IMR-90 (cell line): ENCODE data around the gene PTGDS. TPM values are rescaled to one million over a fixed set of nuclear protein-coding genes. Genes with fewer than 3 reads are reported as not detected.

Source experiments
- ATAC-seq: fragments of 200-7000 bp; cut with Tn5 transposase; 2 replicates; pipeline ENCODE4 v1.9.1; 2020; ENCODE audit warnings: low read depth, mild to moderate bottlenecking, moderate library complexity
- BruUV-seq: library from RNA; stranded (reverse); fragments of 400-500 nt; replicated peaks from 2 replicates; lab custom pipeline; 2021; lab: Mats Ljungman, UMichigan
- CTCF ChIA-PET: fragments of 300-600 bp; formaldehyde crosslinking; extraction: SDS; loops from one replicate; lab custom pipeline; 2021; ENCODE audit warnings: antibody characterized with exemption; lab: Yijun Ruan, JAX
- POLR2A ChIA-PET: fragments of 300-600 bp; sonication (Branson Sonifier 250); formaldehyde crosslinking; loops from one replicate; lab custom pipeline; 2022; ENCODE audit warnings: antibody characterized with exemption; ENCODE audit not compliant: unreplicated experiment; lab: Charles Lee
- DNase-seq: peaks from one replicate; pipeline ENCODE4 v3.0.0; 2013
- H2AFZ ChIP-seq: replicated peaks from 2 replicates; pipeline ENCODE3; 2013; ENCODE audit warnings: low read length, mild to moderate bottlenecking; ENCODE audit not compliant: poor library complexity
- H2AK5ac ChIP-seq: 2 replicates; pipeline ENCODE4 v1.6.1; 2013; ENCODE audit warnings: low read depth, low read length, inconsistent platforms
- H2AK9ac ChIP-seq: replicated peaks from 2 replicates; pipeline ENCODE3; 2013; ENCODE audit warnings: mild to moderate bottlenecking, low read depth, low read length, moderate library complexity; ENCODE audit not compliant: poor library complexity
- H2BK120ac ChIP-seq: 2 replicates; pipeline ENCODE4 v1.6.1; 2013; ENCODE audit warnings: low read depth, low read length, inconsistent platforms
- H2BK15ac ChIP-seq: 3 replicates; pipeline ENCODE4 v1.6.1; 2013; ENCODE audit warnings: low read depth, low read length, inconsistent platforms
- H2BK20ac ChIP-seq: 2 replicates; pipeline ENCODE4 v1.6.1; 2013; ENCODE audit warnings: low read depth, mild to moderate bottlenecking, inconsistent platforms, low read length, moderate library complexity
- H2BK5ac ChIP-seq: 2 replicates; pipeline ENCODE4 v1.6.1; 2013; ENCODE audit warnings: mild to moderate bottlenecking, low read depth, low read length, inconsistent platforms; ENCODE audit not compliant: poor library complexity, severe bottlenecking
- H3K14ac ChIP-seq: replicated peaks from 2 replicates; pipeline ENCODE4 v1.6.1; 2013; ENCODE audit warnings: low read depth, low read length, inconsistent platforms
- H3K18ac ChIP-seq: 2 replicates; pipeline ENCODE4 v1.6.1; 2013; ENCODE audit warnings: low read depth, low read length, control low read depth
- H3K23ac ChIP-seq: 2 replicates; pipeline ENCODE4 v1.6.1; 2013; ENCODE audit warnings: low read depth, low read length, inconsistent platforms
- H3K27ac ChIP-seq: 2 replicates; pipeline ENCODE4 v1.5.1; 2013; ENCODE audit warnings: mild to moderate bottlenecking, control low read depth, low read length; ENCODE audit not compliant: insufficient read depth
- H3K27me3 ChIP-seq: 2 replicates; pipeline ENCODE4 v1.6.1; 2013; ENCODE audit warnings: low read length; ENCODE audit not compliant: control insufficient read depth, insufficient read depth
- H3K36me3 ChIP-seq: 2 replicates; pipeline ENCODE4 v1.6.1; 2013; ENCODE audit warnings: low read length, mixed read lengths; ENCODE audit not compliant: control insufficient read depth, insufficient read depth
- H3K4ac ChIP-seq: 2 replicates; pipeline ENCODE4 v1.6.1; 2013; ENCODE audit warnings: low read depth, low read length, inconsistent platforms
- H3K4me1 ChIP-seq: 2 replicates; pipeline ENCODE4 v1.6.1; 2013; ENCODE audit warnings: low read length, mixed read lengths; ENCODE audit not compliant: control insufficient read depth, insufficient read depth
- H3K4me2 ChIP-seq: 2 replicates; pipeline ENCODE4 v1.6.1; 2013; ENCODE audit warnings: low read depth, mild to moderate bottlenecking, control low read depth, low read length, moderate library complexity
- H3K4me3 ChIP-seq: 2 replicates; pipeline ENCODE4 v1.5.1; 2013; ENCODE audit warnings: low read depth, mild to moderate bottlenecking, control low read depth, low read length, moderate library complexity; ENCODE audit not compliant: insufficient read depth
- H3K56ac ChIP-seq: 2 replicates; pipeline ENCODE4 v1.6.1; 2013; ENCODE audit warnings: low read length, inconsistent platforms; ENCODE audit not compliant: insufficient read depth; ENCODE audit errors: extremely low read depth
- H3K79me1 ChIP-seq, 2 experiments: 2 replicates each; pipeline ENCODE4 v1.6.1; 2013; ENCODE audit warnings: low read length in 2 of 2, inconsistent platforms in 1 of 2, low read depth in 1 of 2
- H3K9ac ChIP-seq: 2 replicates; pipeline ENCODE4 v1.6.1; 2013; ENCODE audit warnings: low read depth, low read length, control low read depth
- H3K9me1 ChIP-seq: 2 replicates; pipeline ENCODE4 v1.6.1; 2013; ENCODE audit warnings: low read length, inconsistent platforms; ENCODE audit not compliant: insufficient read depth
- H3K9me3 ChIP-seq: 2 replicates; pipeline ENCODE4 v1.6.1; 2013; ENCODE audit warnings: low read length; ENCODE audit not compliant: control insufficient read depth, insufficient read depth
- H4K20me1 ChIP-seq: 2 replicates; pipeline ENCODE4 v1.6.1; 2013; ENCODE audit warnings: low read length, inconsistent platforms; ENCODE audit not compliant: insufficient read depth
- H4K5ac ChIP-seq: 2 replicates; pipeline ENCODE4 v1.6.1; 2013; ENCODE audit warnings: mild to moderate bottlenecking, low read depth, low read length, control low read depth
- H4K8ac ChIP-seq, 2 experiments: 2 replicates each; pipeline ENCODE4 v1.6.1; 2013; ENCODE audit warnings: low read depth in 2 of 2, low read length in 2 of 2, control low read depth in 1 of 2, inconsistent platforms in 1 of 2
- H4K91ac ChIP-seq: 2 replicates; pipeline ENCODE4 v1.6.1; 2013; ENCODE audit warnings: low read depth, low read length, inconsistent platforms; ENCODE audit not compliant: insufficient read depth
- BHLHE40 ChIP-seq: fragments of 150-350 bp; IDR thresholded peaks from 2 replicates; pipeline ENCODE4 v1.6.1; 2016; ENCODE audit warnings: mild to moderate bottlenecking, low read depth, low read length
- CEBPB ChIP-seq: IDR thresholded peaks from 2 replicates; pipeline ENCODE4 v1.6.1; 2012; ENCODE audit warnings: low read depth, low read length, improper control_type of control experiment
- CHD1 ChIP-seq: IDR thresholded peaks from 2 replicates; pipeline ENCODE4 v1.6.1; 2012; ENCODE audit warnings: low read depth, low read length, improper control_type of control experiment
- FOS ChIP-seq: fragments of 150-350 bp; IDR thresholded peaks from 2 replicates; pipeline ENCODE4 v1.6.1; 2016; ENCODE audit warnings: low read depth, low read length
- MAFK ChIP-seq: IDR thresholded peaks from 2 replicates; pipeline ENCODE4 v1.6.1; 2012; ENCODE audit warnings: low read depth, low read length, improper control_type of control experiment
- MAZ ChIP-seq: IDR thresholded peaks from 2 replicates; pipeline ENCODE4 v1.6.1; 2012; ENCODE audit warnings: low read depth, mild to moderate bottlenecking, low read length, improper control_type of control experiment, moderate library complexity, borderline replicate concordance
- NFE2L2 ChIP-seq: fragments of 150-350 bp; IDR thresholded peaks from 2 replicates; pipeline ENCODE4 v1.6.1; 2016; ENCODE audit warnings: low read depth, mild to moderate bottlenecking, low read length
- POLR2A ChIP-seq: IDR thresholded peaks from 2 replicates; pipeline ENCODE4 v1.6.1; 2012; ENCODE audit warnings: mild to moderate bottlenecking, low read depth, low read length
- RCOR1 ChIP-seq: IDR thresholded peaks from 2 replicates; pipeline ENCODE4 v1.6.1; 2012; ENCODE audit warnings: mild to moderate bottlenecking, low read length, improper control_type of control experiment; ENCODE audit not compliant: insufficient replicate concordance
- SMC3 ChIP-seq: fragments of 150-350 bp; IDR thresholded peaks from 2 replicates; pipeline ENCODE4 v1.6.1; 2016; ENCODE audit warnings: low read depth, mild to moderate bottlenecking, antibody characterized with exemption, low read length, moderate library complexity
- WGBS, 2 experiments: methylation state at CpG; one replicate each; pipeline versions ENCODE4 v1.1.5 to v1.1.7; 2013; ENCODE audit warnings: missing lambda C conversion rate in 2 of 2; ENCODE audit not compliant: insufficient read length in 1 of 2; ENCODE audit errors: extremely low coverage in 2 of 2; 5-methylcytosine and 5-hydroxymethylcytosine counted together
- dilution Hi-C: fragments of 300-500 bp; cut with HindIII; formaldehyde crosslinking; loops from one replicate; pipeline ENCODE4 v1.14.3; 2018; ENCODE audit warnings: low sequenced_read_pairs; ENCODE audit not compliant: unreplicated experiment
- in situ Hi-C: fragments of 300-500 bp; cut with MboI; formaldehyde crosslinking; loops from 3 replicates; pipeline ENCODE4 v1.14.3; 2019; ENCODE audit warnings: low sequenced_read_pairs, inconsistent platforms, mixed read lengths
- intact Hi-C: fragments of 100-400 bp; cut with micrococcal nuclease; formaldehyde crosslinking; loops from 2 replicates; pipeline ENCODE4 v1.10.0; 2022
- polyA plus RNA-seq, 3 experiments: library from polyadenylated mRNA; depleted of rRNA; stranded (reverse); fragments of >200 nt; gene quantifications; 2 replicates each; pipeline ENCODE4 v1.2.3, GENCODE V29; 2012; ENCODE audit warnings: low replicate concordance in 1 of 3
- total RNA-seq: library from RNA; depleted of rRNA; stranded (reverse); fragments of >200 nt; gene quantifications from 2 replicates; pipeline ENCODE4 v1.2.3, GENCODE V29; 2012

Gene PTGDS
- total and polyA plus RNA-seq, 2 of the 4 experiments (the other 2 are of a cell fraction) = 1.2 TPM; not detected in 1

- intact Hi-C loops = no loop called here
- in situ Hi-C loops = no loop called here
Observed at GRCh38 chr9:136947028-136947891, 30.0 kb upstream of the PTGDS start.

More at GRCh38 chr9:136947028-136947891, 30.0 kb upstream of the PTGDS start:
- DNase-seq (no peak), ATAC-seq (no peak)
- no peaks in the 10 kb centered on the region for H3K27me3 ChIP-seq
- peak overlapping the region; percentile 76 for H2AFZ ChIP-seq
- no peak overlapping the region for H4K8ac ChIP-seq
- no peak overlapping the region for H3K18ac ChIP-seq
- H2AK9ac ChIP-seq = peak overlapping the region; percentile 42
- H2AK5ac ChIP-seq = no peak overlapping the region
- H3K9ac ChIP-seq = no peak overlapping the region
- H3K9me3 ChIP-seq = no peaks in the 10 kb centered on the region
- dilution Hi-C loops = no loop called here
- H3K4me1 ChIP-seq = peaks cover 4% of the 10 kb centered on the region
- peaks cover 4% of the 10 kb centered on the region for H3K9me1 ChIP-seq
- H2BK15ac ChIP-seq = no peak overlapping the region
- no peak overlapping the region for H2BK20ac ChIP-seq
- no peak overlapping the region for H3K4me3 ChIP-seq
- no peak overlapping the region for H4K5ac ChIP-seq
- H3K23ac ChIP-seq = no peak overlapping the region
- BruUV-seq = no TSS peak
- H3K56ac ChIP-seq = no peak overlapping the region
- H3K4ac ChIP-seq = no peak overlapping the region
- POLR2A ChIA-PET = no interaction called here
- peaks cover 14% of the 10 kb centered on the region for H4K20me1 ChIP-seq
- no peak overlapping the region for H2BK5ac ChIP-seq
- H3K79me1 ChIP-seq = peaks cover 0 to 20% of the 10 kb centered on the region in 2 experiments; a peak in 3 of 4 replicates
- H3K4me2 ChIP-seq = no peak overlapping the region
- no peak overlapping the region for H2BK120ac ChIP-seq
- CTCF ChIA-PET = interaction anchor here (0.6 to 2.0 kb wide), 8 partner anchors 9 to 88 kb away, joined by 3 to 27 read pairs (median 4); no protein-coding TSS in a partner anchor
- H3K27ac ChIP-seq = no peak overlapping the region
- 56% methylated on average over 6 of the region's 26 CpGs; no CpG with 5 or more reads in 1 of the 2 experiments for WGBS, 2 experiments
- TF ChIP-seq BHLHE40 = no peak
- no peak for TF ChIP-seq NFE2L2
- TF ChIP-seq CEBPB = no peak
- TF ChIP-seq SMC3 = no peak
- no peak for TF ChIP-seq RCOR1
- no peak for TF ChIP-seq MAZ
- no peak for TF ChIP-seq POLR2A
- no peak for TF ChIP-seq CHD1
- no peak for TF ChIP-seq MAFK
- TF ChIP-seq FOS = no peak
- peaks cover 7% of the 10 kb centered on the region for H3K36me3 ChIP-seq
- H4K91ac ChIP-seq = no peak overlapping the region
- H3K14ac ChIP-seq = no peak overlapping the region
